ENCODE data around the gene C3orf49. TPM values are rescaled to one million over a fixed set of nuclear protein-coding genes. Genes with fewer than 3 reads are reported as not detected.
A peak's percentile ranks its signal among the peaks of the same experiment; 100 is the strongest.

C3orf49 gene
- total RNA-seq, 2 experiments from 2014 or later = not detected

DNA sequence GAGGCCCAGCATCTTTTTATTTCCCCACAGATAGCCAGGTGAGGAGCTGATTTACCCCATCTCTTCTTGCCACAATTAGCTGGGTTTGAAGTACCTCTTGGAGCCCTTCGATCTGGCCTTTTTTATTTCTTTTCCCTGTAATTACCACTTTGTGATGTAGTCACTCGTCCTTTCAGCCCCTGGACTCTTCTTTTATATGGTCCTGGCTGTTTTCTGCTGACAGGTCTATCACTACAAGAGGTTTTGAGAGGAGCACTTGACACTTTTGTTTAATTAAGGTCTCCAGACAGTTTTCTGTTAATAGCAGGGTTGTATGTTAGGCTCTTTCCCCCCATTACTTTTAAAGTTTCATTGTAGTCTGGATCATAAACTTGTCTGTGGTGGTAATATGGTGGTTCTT lies 56.4 kb downstream of the C3orf49 start:
- Histone ChIP-seq H3K79me2 (ENCODE audit: insufficient read depth, low read depth, low read length) (peaks cover 94% of the 10 kb centered on the region), H3K4me1 (ENCODE audit: insufficient read depth, low read length, poor library complexity, severe bottlenecking) (peaks cover 48% of the 10 kb centered on the region), H3K9me3 (ENCODE audit: low read length) (no peaks in the 10 kb centered on the region), H3K4me3 (ENCODE audit: low read depth, low read length, poor library complexity, severe bottlenecking) (no peak overlapping the region), H3K36me3 (ENCODE audit: insufficient read depth, low read length) (peaks cover 23% of the 10 kb centered on the region), H3K9me2 (ENCODE audit: insufficient read depth, low read length) (no peaks in the 10 kb centered on the region), H2AFZ (ENCODE audit: low read length) (no peak overlapping the region), H3K27ac (ENCODE audit: low read depth, low read length, poor library complexity, severe bottlenecking) (no peak overlapping the region), H3K4me2 (ENCODE audit: low read length) (no peak overlapping the region), H4K20me1 (ENCODE audit: insufficient read depth, low read length) (peaks cover 66% of the 10 kb centered on the region)
- CTCF ChIA-PET (ENCODE audit: unreplicated experiment) = no interaction called here
- intact Hi-C loops (cut with micrococcal nuclease; ENCODE audit: unreplicated experiment) = no loop called here
- POLR2A ChIA-PET = interaction anchor here (0.6 to 1.3 kb wide), 5 partner anchors 14 to 1397 kb away, joined by 3 to 4 read pairs (median 3); no protein-coding TSS in a partner anchor
- no TSS peak for BruUV-seq (replicated peaks)
- no peak for DNase-seq (ENCODE audit: low spot score)
- TF ChIP-seq, protein P1, sequence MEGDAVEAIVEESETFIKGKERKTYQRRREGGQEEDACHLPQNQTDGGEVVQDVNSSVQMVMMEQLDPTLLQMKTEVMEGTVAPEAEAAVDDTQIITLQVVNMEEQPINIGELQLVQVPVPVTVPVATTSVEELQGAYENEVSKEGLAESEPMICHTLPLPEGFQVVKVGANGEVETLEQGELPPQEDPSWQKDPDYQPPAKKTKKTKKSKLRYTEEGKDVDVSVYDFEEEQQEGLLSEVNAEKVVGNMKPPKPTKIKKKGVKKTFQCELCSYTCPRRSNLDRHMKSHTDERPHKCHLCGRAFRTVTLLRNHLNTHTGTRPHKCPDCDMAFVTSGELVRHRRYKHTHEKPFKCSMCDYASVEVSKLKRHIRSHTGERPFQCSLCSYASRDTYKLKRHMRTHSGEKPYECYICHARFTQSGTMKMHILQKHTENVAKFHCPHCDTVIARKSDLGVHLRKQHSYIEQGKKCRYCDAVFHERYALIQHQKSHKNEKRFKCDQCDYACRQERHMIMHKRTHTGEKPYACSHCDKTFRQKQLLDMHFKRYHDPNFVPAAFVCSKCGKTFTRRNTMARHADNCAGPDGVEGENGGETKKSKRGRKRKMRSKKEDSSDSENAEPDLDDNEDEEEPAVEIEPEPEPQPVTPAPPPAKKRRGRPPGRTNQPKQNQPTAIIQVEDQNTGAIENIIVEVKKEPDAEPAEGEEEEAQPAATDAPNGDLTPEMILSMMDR (conservative IDR thresholded peaks at IDR 0.05; ENCODE audit: low read length) = no peak
- no peak for TF ChIP-seq EZH2phosphoT487 (IDR thresholded peaks at IDR 0.05; ENCODE audit: borderline replicate concordance, low read depth, low read length)

- peaks cover 93% of the 10 kb centered on the region for H3K79me2 ChIP-seq (ENCODE audit: insufficient read depth, low read depth, low read length)
- no peak overlapping the region for H3K27ac ChIP-seq (ENCODE audit: low read depth, low read length, poor library complexity, severe bottlenecking)
- H3K36me3 ChIP-seq (ENCODE audit: insufficient read depth, low read length) = peaks cover 23% of the 10 kb centered on the region
- TF ChIP-seq EZH2phosphoT487 (IDR thresholded peaks at IDR 0.05; ENCODE audit: borderline replicate concordance, low read depth, low read length) = no peak
- H3K9me2 ChIP-seq (ENCODE audit: insufficient read depth, low read length) = no peaks in the 10 kb centered on the region
- peaks cover 41% of the 10 kb centered on the region for H3K4me1 ChIP-seq (ENCODE audit: insufficient read depth, low read length, poor library complexity, severe bottlenecking)
- ChIA-PET CTCF (ENCODE audit: unreplicated experiment) (interaction anchor here (1.0 kb wide), 1 partner anchor 13 kb away, joined by 3 read pairs; no protein-coding TSS in a partner anchor), POLR2A (interaction anchor here (0.5 to 1.8 kb wide), 9 partner anchors 8 to 1149 kb away, joined by 3 to 5 read pairs (median 3); no protein-coding TSS in a partner anchor)
- no TSS peak for BruUV-seq (replicated peaks)
- H3K4me3 ChIP-seq (ENCODE audit: low read depth, low read length, poor library complexity, severe bottlenecking) = no peak overlapping the region
- intact Hi-C loops (cut with micrococcal nuclease; ENCODE audit: unreplicated experiment) = no loop called here
- H3K9me3 ChIP-seq (ENCODE audit: low read length) = no peaks in the 10 kb centered on the region
- H2AFZ ChIP-seq (ENCODE audit: low read length) = no peak overlapping the region
- H4K20me1 ChIP-seq (ENCODE audit: insufficient read depth, low read length) = peaks cover 64% of the 10 kb centered on the region
- H3K4me2 ChIP-seq (ENCODE audit: low read length) = no peak overlapping the region
- no peak for DNase-seq (ENCODE audit: low spot score)
Measured at GRCh38 chr3:63876260-63876659, 57.2 kb downstream of the C3orf49 start.

DNA sequence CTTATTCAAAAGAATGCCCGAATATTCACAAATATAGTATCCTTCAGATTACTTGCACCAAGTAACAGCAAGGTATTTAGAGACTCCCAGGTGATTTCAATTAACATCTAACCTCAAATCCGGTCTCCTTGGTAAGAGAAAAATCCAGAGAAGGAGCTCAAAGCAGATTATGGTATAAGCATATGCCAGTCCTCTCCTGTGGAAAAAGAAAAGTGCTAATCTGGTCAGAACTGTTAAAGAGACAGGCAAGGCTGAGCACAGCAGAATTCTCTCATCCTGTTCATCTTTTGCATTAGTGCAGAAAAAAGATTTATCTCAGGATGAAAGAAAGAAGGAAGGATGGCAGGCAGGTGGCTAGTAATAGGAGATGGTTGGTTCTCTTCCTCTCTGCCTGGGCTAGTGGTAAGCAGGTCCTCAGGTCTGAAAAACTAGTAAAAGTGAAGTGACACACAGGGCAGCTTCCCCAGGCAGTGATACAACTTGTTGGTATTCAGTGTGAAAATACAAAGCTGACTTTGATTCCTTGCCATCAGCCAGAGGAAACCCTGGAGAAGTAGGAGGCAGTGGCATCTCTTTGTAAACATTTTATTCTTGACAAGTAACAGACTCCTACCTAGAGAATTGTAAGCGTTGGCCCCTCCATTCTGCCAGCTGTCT lies 58.8 kb downstream of the C3orf49 start:
- Histone ChIP-seq H3K9me2 (ENCODE audit: insufficient read depth, low read length) (no peaks in the 10 kb centered on the region), H4K20me1 (ENCODE audit: insufficient read depth, low read length) (peaks cover 62% of the 10 kb centered on the region), H3K9me3 (ENCODE audit: low read length) (no peaks in the 10 kb centered on the region), H3K79me2 (ENCODE audit: insufficient read depth, low read depth, low read length) (peaks cover 92% of the 10 kb centered on the region), H3K4me1 (ENCODE audit: insufficient read depth, low read length, poor library complexity, severe bottlenecking) (peaks cover 26% of the 10 kb centered on the region), H2AFZ (ENCODE audit: low read length) (no peak overlapping the region), H3K27ac (ENCODE audit: low read depth, low read length, poor library complexity, severe bottlenecking) (no peak overlapping the region), H3K4me2 (ENCODE audit: low read length) (peak overlapping the region; percentile 32), H3K36me3 (ENCODE audit: insufficient read depth, low read length) (peaks cover 15% of the 10 kb centered on the region), H3K4me3 (ENCODE audit: low read depth, low read length, poor library complexity, severe bottlenecking) (no peak overlapping the region)
- BruUV-seq (replicated peaks) = no TSS peak
- intact Hi-C loops (cut with micrococcal nuclease; ENCODE audit: unreplicated experiment) = no loop called here
- ChIA-PET CTCF (ENCODE audit: unreplicated experiment) (no interaction called here), POLR2A (interaction anchor here (1.1 to 2.5 kb wide), 3 partner anchors 10 to 24 kb away, joined by 5 read pairs; no protein-coding TSS in a partner anchor)
- TF ChIP-seq, protein P1 (conservative IDR thresholded peaks at IDR 0.05; ENCODE audit: low read length) = no peak
- TF ChIP-seq EZH2phosphoT487 (IDR thresholded peaks at IDR 0.05; ENCODE audit: borderline replicate concordance, low read depth, low read length) = no peak
- no peak for DNase-seq (ENCODE audit: low spot score)
